DOHH2 (cell line): ENCODE measurements around the gene FAM20A.

ENCODE experiments used
- H3F3A ChIP-seq: fragments of 200-600 bp; sonication (generic), shearing (Covaris generic); 2 replicates; pipeline ENCODE4 v1.6.0; 2016; ENCODE audit warnings: antibody characterized with exemption, mild to moderate bottlenecking; ENCODE audit not compliant: control insufficient read depth, insufficient read depth
- H3K27ac ChIP-seq: fragments of 200-600 bp; sonication (generic); 2 replicates; pipeline ENCODE4 v1.5.1; 2014; ENCODE audit warnings: low read depth, mild to moderate bottlenecking, low read length, moderate library complexity
- H3K27me3 ChIP-seq: fragments of 200-600 bp; sonication (generic); 2 replicates; pipeline ENCODE4 v1.6.1; 2014; ENCODE audit warnings: mild to moderate bottlenecking, low read length, mixed read lengths; ENCODE audit not compliant: control insufficient read depth
- H3K36me3 ChIP-seq: fragments of 200-600 bp; sonication (generic); 2 replicates; pipeline ENCODE4 v1.6.1; 2014; ENCODE audit warnings: mild to moderate bottlenecking, low read length, moderate library complexity, mixed read lengths; ENCODE audit not compliant: control insufficient read depth
- H3K4me1 ChIP-seq: fragments of 200-600 bp; sonication (generic); 2 replicates; pipeline ENCODE4 v1.6.1; 2014; ENCODE audit warnings: mild to moderate bottlenecking, low read length, mixed read lengths; ENCODE audit not compliant: control insufficient read depth
- H3K4me2 ChIP-seq: fragments of 200-600 bp; sonication (generic); 2 replicates; pipeline ENCODE4 v1.6.0; 2014; ENCODE audit warnings: mild to moderate bottlenecking, low read length, moderate library complexity
- H3K4me3 ChIP-seq: fragments of 200-600 bp; sonication (generic); 2 replicates; pipeline ENCODE4 v1.5.1; 2014; ENCODE audit warnings: mild to moderate bottlenecking, low read length, mixed read lengths
- H3K79me2 ChIP-seq: fragments of 200-600 bp; sonication (generic); 2 replicates; pipeline ENCODE4 v1.6.1; 2014; ENCODE audit warnings: mild to moderate bottlenecking, low read length, mixed read lengths; ENCODE audit not compliant: control insufficient read depth
- H3K9me2 ChIP-seq: fragments of 200-600 bp; sonication (generic); replicated peaks from 2 replicates; pipeline ENCODE4 v1.6.1; 2014; ENCODE audit warnings: mild to moderate bottlenecking, low read length, mixed read lengths; ENCODE audit not compliant: control insufficient read depth
- H3K9me3 ChIP-seq: fragments of 200-600 bp; sonication (generic); 2 replicates; pipeline ENCODE4 v1.6.1; 2014; ENCODE audit warnings: antibody characterized with exemption, low read length, mixed read lengths; ENCODE audit not compliant: control insufficient read depth, insufficient read depth
- H4K20me1 ChIP-seq: fragments of 200-600 bp; sonication (generic); 2 replicates; pipeline ENCODE4 v1.6.0; 2014; ENCODE audit warnings: low read depth, mild to moderate bottlenecking, antibody characterized with exemption, low read length, moderate library complexity; ENCODE audit not compliant: control insufficient read depth, insufficient read depth
- EZH2phosphoT487 ChIP-seq: fragments of 200-600 bp; sonication (generic); IDR thresholded peaks from 2 replicates; pipeline ENCODE4 v1.6.1; 2017; ENCODE audit warnings: borderline replicate concordance, mild to moderate bottlenecking, antibody characterized with exemption, low read length, moderate library complexity, mixed read lengths
- TF ChIP-seq, protein P1 (sequence below): fragments of 200-600 bp; sonication (generic); IDR thresholded peaks from one replicate; pipeline ENCODE4 v1.5.1; 2014; ENCODE audit warnings: antibody characterized with exemption, mild to moderate bottlenecking, low read depth, low read length; ENCODE audit not compliant: poor library complexity, severe bottlenecking

The FAM20A gene

DNA sequence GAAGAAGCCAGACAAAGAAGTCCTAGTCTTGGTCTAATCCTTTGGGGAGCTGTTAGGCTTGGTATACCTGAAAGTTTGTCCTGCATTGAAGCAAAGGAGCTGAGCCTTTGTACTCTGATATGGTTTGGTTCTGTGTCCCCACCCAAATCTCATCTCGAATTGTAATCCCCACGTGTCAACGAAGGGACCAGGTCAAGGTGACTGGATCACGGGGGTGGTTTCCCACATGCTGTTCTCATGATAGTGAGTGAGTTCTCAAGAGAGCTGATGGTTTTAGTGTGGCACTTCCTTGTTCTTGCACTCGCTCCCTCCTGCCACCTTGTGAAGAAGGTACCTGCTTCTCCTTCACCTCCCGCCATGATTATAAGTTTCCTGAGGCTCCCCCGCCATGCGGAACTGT, 33.6 kb downstream of the FAM20A start:
- no peaks in the 10 kb centered on the region for H3K4me1 ChIP-seq
- no peak for TF ChIP-seq EZH2phosphoT487
- TF ChIP-seq, protein P1, sequence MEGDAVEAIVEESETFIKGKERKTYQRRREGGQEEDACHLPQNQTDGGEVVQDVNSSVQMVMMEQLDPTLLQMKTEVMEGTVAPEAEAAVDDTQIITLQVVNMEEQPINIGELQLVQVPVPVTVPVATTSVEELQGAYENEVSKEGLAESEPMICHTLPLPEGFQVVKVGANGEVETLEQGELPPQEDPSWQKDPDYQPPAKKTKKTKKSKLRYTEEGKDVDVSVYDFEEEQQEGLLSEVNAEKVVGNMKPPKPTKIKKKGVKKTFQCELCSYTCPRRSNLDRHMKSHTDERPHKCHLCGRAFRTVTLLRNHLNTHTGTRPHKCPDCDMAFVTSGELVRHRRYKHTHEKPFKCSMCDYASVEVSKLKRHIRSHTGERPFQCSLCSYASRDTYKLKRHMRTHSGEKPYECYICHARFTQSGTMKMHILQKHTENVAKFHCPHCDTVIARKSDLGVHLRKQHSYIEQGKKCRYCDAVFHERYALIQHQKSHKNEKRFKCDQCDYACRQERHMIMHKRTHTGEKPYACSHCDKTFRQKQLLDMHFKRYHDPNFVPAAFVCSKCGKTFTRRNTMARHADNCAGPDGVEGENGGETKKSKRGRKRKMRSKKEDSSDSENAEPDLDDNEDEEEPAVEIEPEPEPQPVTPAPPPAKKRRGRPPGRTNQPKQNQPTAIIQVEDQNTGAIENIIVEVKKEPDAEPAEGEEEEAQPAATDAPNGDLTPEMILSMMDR, result no peak
- no peaks in the 10 kb centered on the region for H3K79me2 ChIP-seq
- H3K9me2 ChIP-seq, result no peaks in the 10 kb centered on the region
- H3K36me3 ChIP-seq, result no peaks in the 10 kb centered on the region
- no peaks in the 10 kb centered on the region for H4K20me1 ChIP-seq
- H3K4me2 ChIP-seq, result no peak overlapping the region
- no peaks in the 10 kb centered on the region for H3F3A ChIP-seq
- H3K9me3 ChIP-seq, result no peaks in the 10 kb centered on the region
- peaks cover 14% of the 10 kb centered on the region; the same call in 1 of the 2 replicates for H3K27me3 ChIP-seq
- no peak overlapping the region for H3K27ac ChIP-seq
- no peak overlapping the region for H3K4me3 ChIP-seq

DNA sequence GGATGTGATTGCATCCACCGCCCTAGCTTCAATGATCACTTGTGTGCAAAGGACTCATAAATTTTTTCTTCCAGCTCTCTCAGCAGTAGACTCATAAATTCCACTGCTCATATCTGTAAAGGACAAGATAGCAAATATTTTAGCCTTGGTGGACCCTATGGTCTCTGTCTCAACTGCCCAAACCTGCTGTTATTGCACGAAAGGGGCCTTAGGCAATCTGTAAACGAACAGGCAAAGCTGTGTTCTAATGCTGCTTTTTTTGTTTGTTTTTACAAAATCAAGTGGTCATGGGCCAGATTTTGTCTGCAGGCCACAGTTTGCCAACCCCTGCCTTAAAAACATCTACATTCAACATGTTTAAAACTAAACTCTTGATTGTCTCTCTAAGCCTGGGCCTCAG, 34.1 kb downstream of the FAM20A start:
- Histone ChIP-seq H3K27ac (no peak overlapping the region), H3K4me2 (no peak overlapping the region), H3K4me3 (no peak overlapping the region), H3F3A (no peaks in the 10 kb centered on the region), H3K9me2 (no peaks in the 10 kb centered on the region), H4K20me1 (no peaks in the 10 kb centered on the region), H3K4me1 (no peaks in the 10 kb centered on the region), H3K27me3 (peaks cover 10% of the 10 kb centered on the region; the same call in 1 of the 2 replicates), H3K79me2 (no peaks in the 10 kb centered on the region), H3K9me3 (no peaks in the 10 kb centered on the region), H3K36me3 (no peaks in the 10 kb centered on the region)
- TF ChIP-seq, protein P1, result no peak
- no peak for TF ChIP-seq EZH2phosphoT487

DNA sequence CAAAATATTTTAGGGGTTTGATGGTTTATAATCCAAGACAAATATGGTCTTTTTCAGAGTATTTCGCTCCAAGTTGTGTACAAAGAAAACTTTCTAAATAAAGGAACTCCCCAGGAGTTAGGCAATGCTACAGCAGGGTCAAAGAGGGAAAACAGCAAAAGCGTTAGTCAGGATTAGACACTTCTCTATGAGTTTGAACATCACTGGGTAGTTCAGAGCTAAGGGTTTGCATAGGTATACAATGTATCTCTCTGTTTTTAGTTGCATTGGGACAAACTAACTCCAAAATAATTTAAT, 34.8 kb downstream of the FAM20A start:
- no peaks in the 10 kb centered on the region for H3K79me2 ChIP-seq
- no peaks in the 10 kb centered on the region for H3K4me1 ChIP-seq
- no peak overlapping the region for H3K27ac ChIP-seq
- H4K20me1 ChIP-seq, result no peaks in the 10 kb centered on the region
- H3K9me3 ChIP-seq, result no peaks in the 10 kb centered on the region
- TF ChIP-seq, protein P1, result no peak
- TF ChIP-seq EZH2phosphoT487, result no peak
- no peak overlapping the region for H3K4me2 ChIP-seq
- H3K9me2 ChIP-seq, result no peaks in the 10 kb centered on the region
- peaks cover 10% of the 10 kb centered on the region; the same call in 1 of the 2 replicates for H3K27me3 ChIP-seq
- H3K4me3 ChIP-seq, result no peak overlapping the region
- no peaks in the 10 kb centered on the region for H3K36me3 ChIP-seq
- no peaks in the 10 kb centered on the region for H3F3A ChIP-seq
